ENCODE measurements around the gene SPO11.

The SPO11 gene

DNA sequence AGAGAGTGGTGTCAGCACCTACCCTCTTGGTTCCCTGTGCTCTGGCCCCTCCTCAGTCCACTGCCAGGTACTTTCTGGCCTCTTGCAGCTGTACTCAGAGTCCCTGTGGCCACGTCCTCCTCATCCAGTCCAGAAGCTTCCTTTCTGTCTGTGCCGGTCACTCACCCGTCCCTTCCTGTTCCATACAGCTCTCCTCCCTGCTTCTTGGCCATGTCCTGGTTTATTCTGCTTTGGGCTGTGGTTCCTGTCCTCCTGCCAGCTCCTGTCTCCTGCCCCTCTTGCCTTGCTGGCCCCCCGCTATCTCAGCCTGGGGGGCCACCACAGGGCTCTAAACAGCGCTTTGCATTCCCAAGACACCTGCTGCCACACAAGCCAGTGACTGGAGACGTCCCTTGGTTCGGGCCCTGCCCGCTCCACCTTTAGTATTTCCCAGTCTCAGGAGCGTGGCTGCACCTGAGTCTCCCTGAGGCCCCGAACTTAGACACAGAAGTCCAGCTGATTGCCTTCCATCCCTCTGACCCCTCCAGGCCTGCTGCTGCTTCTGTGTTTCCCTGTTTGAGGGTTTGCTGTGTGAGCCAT is 46.1 kb downstream of the SPO11 start:
- peaks cover 13% of the 10 kb centered on the region for H3K36me3 Mint-ChIP-seq
- H3K27ac Mint-ChIP-seq: peak overlapping the region; percentile 66
- H3K4me1 Mint-ChIP-seq: peaks cover 26% of the 10 kb centered on the region
- no peaks in the 10 kb centered on the region for H3K27me3 Mint-ChIP-seq
- H3K9me3 Mint-ChIP-seq: no peaks in the 10 kb centered on the region
- peak overlapping the region; percentile 1 for H3K4me3 Mint-ChIP-seq

DNA sequence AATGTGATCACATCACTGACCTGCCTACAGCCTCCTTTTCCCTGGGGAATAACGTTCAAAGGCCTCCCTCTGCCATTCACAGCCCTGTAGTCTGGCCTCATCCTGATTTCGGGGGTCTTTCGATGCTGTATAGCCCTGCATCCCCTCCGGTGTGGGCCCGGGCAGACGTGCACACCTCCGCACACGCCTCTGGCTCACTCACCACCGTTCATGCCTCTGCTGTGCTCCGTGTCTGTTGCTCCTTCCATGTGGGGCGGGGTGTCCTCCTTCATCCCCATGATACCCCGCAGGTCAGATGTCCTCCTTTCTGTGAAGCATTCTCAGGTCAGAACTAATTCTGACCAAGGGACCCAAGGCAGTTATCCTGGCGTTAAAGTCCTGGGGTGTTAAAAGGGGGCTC is 47.7 kb downstream of the SPO11 start:
- Mint-ChIP-seq H3K27me3 (no peaks in the 10 kb centered on the region), H3K9me3 (no peaks in the 10 kb centered on the region), H3K36me3 (peaks cover 10% of the 10 kb centered on the region), H3K4me1 (peaks cover 34% of the 10 kb centered on the region), H3K27ac (no peak overlapping the region), H3K4me3 (no peak overlapping the region)

DNA sequence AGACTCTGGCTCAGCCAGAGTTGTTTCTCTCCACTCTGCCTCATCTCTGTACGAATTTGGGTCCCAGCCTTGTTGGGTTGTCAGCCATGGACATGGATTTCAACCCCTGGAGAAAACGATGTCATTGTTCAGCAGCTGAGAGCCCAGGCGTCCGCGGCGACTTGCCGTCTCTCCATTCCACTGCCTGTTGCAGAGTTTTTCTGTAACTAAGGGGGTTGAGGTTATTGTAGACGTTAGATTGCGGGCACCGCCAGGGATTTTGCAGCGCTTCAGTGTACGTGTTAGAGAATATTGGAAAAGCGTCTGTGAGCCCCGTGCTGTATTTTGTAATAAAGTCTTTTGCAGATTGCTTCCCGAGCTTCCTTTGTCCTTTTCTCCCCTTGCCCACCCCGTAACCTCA is 48.5 kb downstream of the SPO11 start:
- H3K27me3 Mint-ChIP-seq: no peaks in the 10 kb centered on the region
- peaks cover 10% of the 10 kb centered on the region for H3K36me3 Mint-ChIP-seq
- H3K4me1 Mint-ChIP-seq: peaks cover 38% of the 10 kb centered on the region
- no peaks in the 10 kb centered on the region for H3K9me3 Mint-ChIP-seq
- H3K4me3 Mint-ChIP-seq: no peak overlapping the region
- H3K27ac Mint-ChIP-seq: no peak overlapping the region

DNA sequence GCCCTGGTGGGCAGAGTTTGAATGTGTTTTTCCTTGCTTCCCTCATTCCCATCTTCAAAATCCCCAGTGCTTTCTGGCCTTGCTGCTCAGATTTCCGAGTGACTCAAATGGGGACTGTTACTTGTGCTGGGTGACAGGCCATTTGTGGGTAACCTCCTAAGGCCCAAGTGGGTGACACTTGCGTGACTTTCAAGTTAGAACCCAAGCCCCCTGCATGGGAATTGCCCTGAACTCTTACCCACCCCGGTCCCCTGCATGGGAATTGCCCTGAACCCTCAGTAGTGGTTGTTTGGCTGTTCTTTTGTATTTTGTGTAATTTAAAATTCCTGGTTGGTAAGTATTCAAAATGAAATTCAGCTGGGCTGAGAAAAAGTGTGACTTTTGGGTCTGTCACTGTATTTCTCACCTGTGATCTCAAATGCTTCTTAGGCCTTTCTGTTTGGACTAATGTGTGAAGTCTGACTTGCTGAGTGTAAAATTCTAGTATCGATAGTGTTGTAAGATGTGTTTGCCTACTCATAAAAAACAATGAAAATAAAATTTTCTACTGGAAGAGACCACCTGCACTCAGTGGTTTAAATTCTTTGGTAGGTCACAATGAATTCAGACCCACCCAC is 49.2 kb downstream of the SPO11 start:
- no peak overlapping the region for H3K4me3 Mint-ChIP-seq
- peak overlapping the region; percentile 17 for H3K27ac Mint-ChIP-seq
- H3K36me3 Mint-ChIP-seq: peaks cover 5% of the 10 kb centered on the region
- no peaks in the 10 kb centered on the region for H3K27me3 Mint-ChIP-seq
- peaks cover 35% of the 10 kb centered on the region for H3K4me1 Mint-ChIP-seq
- no peaks in the 10 kb centered on the region for H3K9me3 Mint-ChIP-seq

DNA sequence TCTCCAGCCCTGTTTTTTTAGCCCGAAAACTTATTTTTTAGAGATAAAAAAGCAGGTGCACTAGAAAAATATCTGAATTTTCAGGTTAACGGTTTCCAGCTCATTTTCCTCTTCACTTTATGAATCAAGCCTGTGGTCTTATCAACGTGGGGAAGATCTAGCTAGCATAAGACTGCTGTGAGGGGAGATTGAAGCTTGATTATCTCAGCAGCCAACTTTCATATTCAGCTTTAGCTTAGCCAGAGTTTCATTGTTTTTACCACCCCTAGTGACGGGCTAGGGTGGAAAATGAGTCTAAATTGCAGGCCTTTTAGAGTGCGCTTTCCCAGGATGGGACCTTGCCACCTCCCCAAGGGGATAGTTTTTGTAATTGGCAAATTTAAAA is 49.7 kb downstream of the SPO11 start:
- no peaks in the 10 kb centered on the region for H3K9me3 Mint-ChIP-seq
- H3K4me1 Mint-ChIP-seq: peaks cover 32% of the 10 kb centered on the region
- no peak overlapping the region for H3K27ac Mint-ChIP-seq
- H3K4me3 Mint-ChIP-seq: no peak overlapping the region
- no peaks in the 10 kb centered on the region for H3K27me3 Mint-ChIP-seq
- peaks cover 5% of the 10 kb centered on the region for H3K36me3 Mint-ChIP-seq

DNA sequence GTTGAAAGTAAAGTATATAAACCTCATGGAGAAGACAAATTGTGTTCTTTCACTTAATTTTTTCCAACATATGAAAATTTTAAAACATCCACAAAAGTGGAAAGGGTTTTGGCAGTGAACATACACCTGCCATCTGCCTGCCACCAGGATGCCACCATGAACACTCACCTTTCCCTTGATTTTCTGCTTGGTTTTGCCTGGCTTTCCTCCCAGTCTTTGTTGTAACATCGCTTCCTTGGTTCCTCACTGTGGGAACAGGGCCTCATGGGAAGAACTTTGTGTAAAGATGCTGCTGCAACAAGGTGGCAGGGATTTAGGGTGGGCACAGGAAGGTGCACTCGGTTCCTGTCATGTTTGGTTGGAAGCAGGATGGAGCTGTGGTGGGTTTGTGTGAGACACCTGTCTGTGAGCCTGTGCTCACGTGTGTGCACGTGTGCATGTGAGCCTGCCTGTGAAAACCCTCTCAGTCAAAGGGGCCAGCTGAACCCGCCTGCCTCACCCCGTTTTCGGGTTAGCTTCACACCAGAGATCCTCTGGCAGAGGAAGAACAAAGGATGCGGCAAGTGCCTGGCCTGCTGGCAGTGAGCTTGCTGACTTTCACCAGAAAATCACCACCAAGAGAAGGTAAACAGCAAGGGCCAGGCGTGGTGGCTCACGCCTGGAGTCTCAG is 50.6 kb downstream of the SPO11 start:
- H3K9me3 Mint-ChIP-seq: no peaks in the 10 kb centered on the region
- H3K27me3 Mint-ChIP-seq: no peaks in the 10 kb centered on the region
- no peak overlapping the region for H3K4me3 Mint-ChIP-seq
- no peak overlapping the region for H3K27ac Mint-ChIP-seq
- peaks cover 24% of the 10 kb centered on the region for H3K4me1 Mint-ChIP-seq
- H3K36me3 Mint-ChIP-seq: peaks cover 5% of the 10 kb centered on the region

DNA sequence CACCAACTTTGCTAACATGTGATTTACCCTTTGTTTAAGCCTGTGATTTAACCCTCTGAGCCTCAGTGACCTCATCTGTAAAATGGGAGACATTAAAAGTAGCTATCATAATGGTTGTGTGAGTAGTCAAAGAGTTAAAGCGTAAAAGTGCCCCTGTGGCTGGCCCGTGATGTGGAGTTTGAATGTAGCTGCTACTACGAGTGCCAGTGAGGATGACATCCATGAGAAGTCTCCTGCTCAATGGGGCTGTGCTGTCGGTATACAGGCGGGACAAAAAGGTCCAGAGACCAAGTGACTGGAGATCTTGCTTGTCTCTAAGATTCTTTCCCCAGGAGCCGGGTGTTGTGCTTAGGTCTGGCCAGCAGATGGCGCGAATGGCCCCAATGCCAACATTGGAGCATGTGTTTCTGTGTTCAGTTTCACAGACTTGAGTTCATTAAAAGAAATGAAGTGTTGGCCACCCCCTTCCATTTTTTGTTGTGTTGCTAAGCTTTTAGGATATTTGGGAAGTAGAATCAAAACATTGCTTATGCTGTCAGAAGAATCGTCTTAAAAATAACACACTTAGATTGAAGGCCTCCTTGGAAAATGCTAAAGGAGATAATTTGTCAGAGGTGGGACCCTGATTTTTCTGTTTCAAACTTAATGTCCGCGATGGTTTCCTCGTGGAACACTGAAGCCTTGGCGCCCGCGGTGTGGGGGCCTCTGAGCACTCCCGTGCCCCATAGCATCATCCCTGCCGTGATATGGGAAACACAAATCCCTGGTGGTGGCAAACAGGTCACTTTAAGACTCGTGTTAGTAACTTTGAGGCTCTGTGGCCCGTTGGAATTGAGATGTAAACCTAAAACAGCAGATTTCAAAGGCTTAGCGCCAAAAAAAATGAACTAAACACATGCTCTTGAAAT is 52.2 kb downstream of the SPO11 start:
- H3K36me3 Mint-ChIP-seq: no peaks in the 10 kb centered on the region
- no peak overlapping the region for H3K4me3 Mint-ChIP-seq
- H3K9me3 Mint-ChIP-seq: no peaks in the 10 kb centered on the region
- no peak overlapping the region for H3K27ac Mint-ChIP-seq
- H3K4me1 Mint-ChIP-seq: peaks cover 19% of the 10 kb centered on the region
- H3K27me3 Mint-ChIP-seq: no peaks in the 10 kb centered on the region

DNA sequence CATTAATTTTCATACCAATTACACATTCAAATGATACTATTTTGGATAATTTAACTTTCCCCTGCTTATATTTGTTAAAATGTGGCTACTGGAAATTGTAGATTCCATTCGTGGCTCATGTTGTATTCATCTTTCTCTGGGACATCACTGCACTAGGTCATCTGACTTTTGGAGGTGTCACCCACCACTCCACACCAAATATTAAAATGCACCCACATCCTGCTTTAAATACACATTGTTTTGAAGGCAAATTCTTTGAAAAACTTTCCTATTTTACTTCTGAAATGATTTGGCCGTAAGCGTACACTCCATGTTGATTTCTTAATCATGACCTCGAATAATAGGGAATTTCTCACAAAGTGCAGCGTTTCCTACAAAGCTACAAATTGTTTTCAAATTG is 52.9 kb downstream of the SPO11 start:
- Mint-ChIP-seq H3K27ac (peak overlapping the region; percentile 46), H3K9me3 (no peaks in the 10 kb centered on the region), H3K4me1 (peaks cover 19% of the 10 kb centered on the region), H3K36me3 (no peaks in the 10 kb centered on the region), H3K27me3 (no peaks in the 10 kb centered on the region), H3K4me3 (no peak overlapping the region)

DNA sequence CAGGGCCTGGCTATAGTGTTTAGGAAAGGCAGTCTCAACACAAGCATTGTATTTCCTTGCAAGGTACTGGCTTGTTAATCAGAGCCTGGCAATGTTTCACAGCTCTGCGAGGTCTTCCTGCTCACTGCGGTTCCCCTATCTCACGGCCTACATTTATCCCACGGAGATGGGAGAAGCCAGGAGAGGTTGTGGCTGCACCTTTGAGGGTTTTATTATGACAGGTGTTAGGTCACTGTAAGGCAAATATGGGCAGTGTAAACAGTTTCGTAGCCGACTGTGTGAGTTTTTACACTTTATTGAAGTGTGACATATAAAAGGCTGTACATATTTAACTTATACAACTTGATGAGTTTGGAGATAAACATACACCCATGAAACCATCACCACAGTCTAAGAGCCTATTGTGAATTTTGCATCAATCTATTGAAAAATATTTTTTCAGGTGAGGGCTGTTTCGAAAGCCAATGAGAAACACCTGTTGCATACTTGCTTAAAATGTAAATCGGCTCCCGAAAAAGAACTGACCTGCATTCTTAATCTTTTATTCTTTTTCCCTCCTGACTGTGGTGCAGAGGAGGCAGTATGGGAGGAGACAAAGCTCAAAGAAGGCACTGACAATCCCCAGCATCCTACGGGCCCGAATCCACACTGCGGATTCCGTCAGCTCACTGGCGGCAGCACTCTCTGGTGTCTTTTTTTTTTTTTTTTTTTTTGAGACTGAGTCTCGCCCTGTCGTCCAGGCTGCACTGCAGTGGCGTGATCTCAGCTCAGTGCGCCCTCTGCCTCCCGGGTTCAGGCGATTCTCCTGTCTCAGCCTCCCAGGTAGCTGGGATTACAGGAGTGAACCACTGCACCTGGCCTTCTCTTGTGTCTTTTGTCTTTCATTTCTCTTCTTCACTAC is 54.1 kb downstream of the SPO11 start:
- no peaks in the 10 kb centered on the region for H3K27me3 Mint-ChIP-seq
- no peak overlapping the region for H3K4me3 Mint-ChIP-seq
- no peaks in the 10 kb centered on the region for H3K36me3 Mint-ChIP-seq
- peak overlapping the region; percentile 12 for H3K27ac Mint-ChIP-seq
- no peaks in the 10 kb centered on the region for H3K9me3 Mint-ChIP-seq
- H3K4me1 Mint-ChIP-seq: peaks cover 19% of the 10 kb centered on the region

DNA sequence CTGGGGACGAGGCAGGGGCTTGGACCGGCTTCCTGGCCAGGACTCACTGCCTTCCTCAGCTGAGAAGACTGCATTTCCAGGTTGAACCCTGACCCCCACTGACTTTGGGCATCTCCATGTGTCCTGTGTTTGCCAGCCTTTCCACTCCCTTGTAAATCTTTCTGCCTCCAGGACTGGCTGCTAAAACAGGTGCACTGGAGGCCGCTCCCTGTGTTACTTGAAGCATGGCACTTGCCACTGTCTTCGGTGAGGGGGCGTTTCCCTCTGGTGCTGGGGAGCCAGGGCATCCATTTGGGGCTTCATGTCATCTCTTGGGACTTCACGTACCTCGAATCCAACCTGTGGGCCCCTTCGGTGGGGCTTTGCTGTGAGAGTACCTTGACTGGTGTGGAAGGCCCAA is 54.9 kb downstream of the SPO11 start:
- peak overlapping the region; percentile 17 for H3K27ac Mint-ChIP-seq
- H3K4me3 Mint-ChIP-seq: no peak overlapping the region
- no peaks in the 10 kb centered on the region for H3K36me3 Mint-ChIP-seq
- H3K27me3 Mint-ChIP-seq: no peaks in the 10 kb centered on the region
- H3K9me3 Mint-ChIP-seq: no peaks in the 10 kb centered on the region
- peaks cover 20% of the 10 kb centered on the region for H3K4me1 Mint-ChIP-seq

DNA sequence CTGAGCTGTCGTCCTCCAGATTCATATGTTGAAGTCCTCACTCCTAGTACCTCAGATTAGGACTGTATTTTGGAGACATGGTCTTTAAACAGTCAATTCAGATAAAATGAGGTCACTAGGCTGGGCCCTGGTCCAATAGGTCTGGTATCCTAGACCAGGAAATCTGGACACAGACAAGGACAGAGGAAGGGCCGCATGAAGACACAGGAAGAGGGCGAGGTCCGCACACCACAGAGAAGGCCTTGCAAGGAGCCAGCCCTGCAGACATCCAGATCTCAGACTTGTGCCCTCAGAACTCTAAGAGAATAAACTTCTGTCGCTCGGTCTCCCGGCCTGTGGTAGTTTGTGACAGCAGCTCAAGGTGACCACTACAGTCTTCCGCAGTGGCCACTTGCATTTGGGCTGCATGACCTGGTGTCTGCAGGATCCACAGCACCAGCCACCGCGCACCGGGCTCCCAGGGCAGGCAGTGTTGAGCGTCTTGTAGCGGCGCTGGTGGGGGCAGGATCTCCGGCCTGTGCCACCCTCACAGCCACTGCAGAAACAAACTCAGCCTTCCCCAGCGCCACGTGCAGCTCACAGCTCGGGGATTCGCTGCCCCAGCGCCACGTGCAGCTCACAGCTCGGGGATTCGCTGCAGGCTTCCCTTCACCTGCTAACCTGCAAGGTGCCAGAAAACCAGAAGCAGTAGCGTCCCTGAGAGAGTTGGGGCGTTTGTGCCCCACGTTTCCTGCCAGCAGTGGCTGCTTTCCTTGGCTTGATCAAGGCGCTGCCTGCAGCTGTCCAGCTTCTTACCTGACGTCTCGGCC is 55.6 kb downstream of the SPO11 start:
- Mint-ChIP-seq H3K4me1 (peaks cover 23% of the 10 kb centered on the region), H3K27me3 (no peaks in the 10 kb centered on the region), H3K4me3 (no peak overlapping the region), H3K27ac (no peak overlapping the region), H3K9me3 (no peaks in the 10 kb centered on the region), H3K36me3 (no peaks in the 10 kb centered on the region)

DNA sequence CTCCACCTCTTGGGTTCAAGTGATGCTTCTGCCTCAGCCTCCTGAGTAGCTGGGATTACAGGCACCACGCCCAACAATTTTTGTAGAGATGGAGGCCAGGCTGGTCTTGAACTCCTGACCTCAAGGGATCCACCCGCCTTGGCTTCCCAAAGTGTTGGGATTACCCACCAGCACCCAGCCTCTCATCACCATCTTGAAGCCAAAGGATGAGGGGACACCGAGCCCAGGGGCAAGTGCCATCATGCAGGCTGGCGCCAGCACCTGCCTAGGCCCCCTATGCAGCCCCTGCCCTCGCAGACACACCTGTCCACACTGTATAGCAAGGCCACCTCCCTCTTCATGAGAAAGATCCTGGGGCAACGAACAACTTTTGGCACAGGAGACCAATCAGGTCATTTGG is 56.3 kb downstream of the SPO11 start:
- Mint-ChIP-seq H3K4me1 (peaks cover 28% of the 10 kb centered on the region), H3K4me3 (no peak overlapping the region), H3K27me3 (no peaks in the 10 kb centered on the region), H3K36me3 (no peaks in the 10 kb centered on the region), H3K9me3 (no peaks in the 10 kb centered on the region), H3K27ac (no peak overlapping the region)

DNA sequence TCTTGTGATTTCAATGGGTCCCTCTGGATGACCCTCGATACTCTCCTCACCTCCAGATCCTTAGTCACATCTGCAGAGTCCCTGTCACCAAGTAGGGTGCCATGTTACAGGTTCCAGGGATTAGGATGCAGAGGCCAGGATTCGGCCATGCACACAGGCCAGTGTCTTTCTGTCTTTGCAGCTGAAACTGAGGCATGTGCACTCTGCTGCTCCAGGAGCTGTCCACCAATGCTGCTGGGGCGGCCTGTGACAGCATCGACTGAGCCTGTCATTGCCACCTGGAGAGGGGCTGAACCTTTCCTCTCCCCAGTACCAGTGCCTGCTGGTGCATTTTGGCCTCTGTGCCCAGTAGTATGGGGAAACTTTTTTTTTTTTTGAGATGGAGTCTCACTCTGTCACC is 57.2 kb downstream of the SPO11 start:
- Mint-ChIP-seq H3K36me3 (no peaks in the 10 kb centered on the region), H3K27me3 (no peaks in the 10 kb centered on the region), H3K9me3 (no peaks in the 10 kb centered on the region), H3K27ac (no peak overlapping the region), H3K4me3 (no peak overlapping the region), H3K4me1 (peaks cover 28% of the 10 kb centered on the region)

DNA sequence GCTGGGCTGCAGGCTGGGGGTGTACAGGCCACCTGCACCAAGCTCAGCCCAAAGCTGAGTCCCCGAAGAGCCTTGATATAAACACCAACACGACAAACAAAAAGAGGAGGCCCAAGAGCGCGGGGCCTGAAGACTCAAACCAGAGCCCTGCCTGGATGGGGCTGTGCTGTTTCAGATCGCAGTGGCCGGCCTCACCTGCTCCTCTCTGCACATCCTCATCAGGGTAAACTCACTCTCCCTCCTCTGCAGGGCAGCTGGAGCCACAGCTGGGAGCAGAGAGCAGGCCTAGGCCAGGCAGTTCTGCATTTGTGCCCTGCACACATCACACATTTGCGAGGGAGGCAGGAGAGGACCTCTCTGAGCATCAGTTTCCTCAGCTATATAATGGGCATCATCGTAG is 57.9 kb downstream of the SPO11 start:
- no peaks in the 10 kb centered on the region for H3K36me3 Mint-ChIP-seq
- no peaks in the 10 kb centered on the region for H3K9me3 Mint-ChIP-seq
- H3K27ac Mint-ChIP-seq: no peak overlapping the region
- H3K4me1 Mint-ChIP-seq: peaks cover 25% of the 10 kb centered on the region
- no peaks in the 10 kb centered on the region for H3K27me3 Mint-ChIP-seq
- H3K4me3 Mint-ChIP-seq: no peak overlapping the region

All from activated naive CD4-positive, alpha-beta T cell treated with anti-CD3 and anti-CD28 coated beads, Interleukin-2, amount 50 U/mL, for 24 hours (primary cell).